HUES6 (cell line): Measurements from ENCODE around the gene ST3GAL3.

Experiments
- H3K27ac ChIP-seq: 2 replicates; pipeline ENCODE4 v1.7.0; 2013; ENCODE audit warnings: low read depth, mild to moderate bottlenecking, low read length, inconsistent platforms
- H3K27me3 ChIP-seq: 2 replicates; pipeline ENCODE4 v1.6.1; 2013; ENCODE audit warnings: low read length; ENCODE audit not compliant: control insufficient read depth, insufficient read depth
- H3K36me3 ChIP-seq: 2 replicates; pipeline ENCODE4 v1.6.1; 2013; ENCODE audit warnings: low read length; ENCODE audit not compliant: control insufficient read depth, insufficient read depth
- H3K4me1 ChIP-seq: 2 replicates; pipeline ENCODE4 v1.6.1; 2013; ENCODE audit warnings: low read length; ENCODE audit not compliant: control insufficient read depth, insufficient read depth
- H3K4me3 ChIP-seq: 2 replicates; pipeline ENCODE4 v1.5.1; 2013; ENCODE audit warnings: low read depth, low read length
- H3K9ac ChIP-seq: one replicate; pipeline ENCODE4 v1.6.1; 2013; ENCODE audit warnings: mild to moderate bottlenecking, low read length
- H3K9me3 ChIP-seq: 2 replicates; pipeline ENCODE4 v1.6.1; 2013; ENCODE audit warnings: low read depth, low read length; ENCODE audit not compliant: control insufficient read depth, insufficient read depth

ST3GAL3 gene

GRCh38 chr1:43760745-43761317 lies 53.5 kb downstream of the ST3GAL3 start:
- H3K4me1 ChIP-seq, result peaks cover 20% of the 10 kb centered on the region
- no peak overlapping the region for H3K9ac ChIP-seq
- H3K36me3 ChIP-seq, result no peaks in the 10 kb centered on the region
- H3K9me3 ChIP-seq, result no peaks in the 10 kb centered on the region
- no peak overlapping the region for H3K27ac ChIP-seq
- no peaks in the 10 kb centered on the region for H3K27me3 ChIP-seq
- no peak overlapping the region for H3K4me3 ChIP-seq

GRCh38 chr1:43763497-43763973 lies 56.2 kb downstream of the ST3GAL3 start:
- no peaks in the 10 kb centered on the region for H3K9me3 ChIP-seq
- H3K36me3 ChIP-seq, result no peaks in the 10 kb centered on the region
- peaks cover 36% of the 10 kb centered on the region for H3K4me1 ChIP-seq
- no peak overlapping the region for H3K9ac ChIP-seq
- no peak overlapping the region for H3K4me3 ChIP-seq
- no peaks in the 10 kb centered on the region for H3K27me3 ChIP-seq
- no peak overlapping the region for H3K27ac ChIP-seq

GRCh38 chr1:43764581-43764980 lies 57.2 kb downstream of the ST3GAL3 start:
- H3K9me3 ChIP-seq, result no peaks in the 10 kb centered on the region

GRCh38 chr1:43766086-43766784 lies 58.9 kb downstream of the ST3GAL3 start:
- Histone ChIP-seq H3K4me1 (peaks cover 49% of the 10 kb centered on the region), H3K27me3 (no peaks in the 10 kb centered on the region), H3K36me3 (no peaks in the 10 kb centered on the region), H3K9me3 (no peaks in the 10 kb centered on the region), H3K27ac (peak overlapping the region; percentile 46), H3K4me3 (peak overlapping the region; percentile 12; the same call in 1 of the 2 replicates), H3K9ac (peak overlapping the region; percentile 39)

More at GRCh38 chr1:43764581-43764980, 57.2 kb downstream of the ST3GAL3 start:
- Histone ChIP-seq H3K9ac (no peak overlapping the region), H3K27me3 (no peaks in the 10 kb centered on the region), H3K4me1 (peaks cover 41% of the 10 kb centered on the region), H3K27ac (no peak overlapping the region), H3K36me3 (no peaks in the 10 kb centered on the region), H3K4me3 (no peak overlapping the region)

- Histone ChIP-seq H3K9ac (peak overlapping the region; percentile 39), H3K4me1 (peaks cover 49% of the 10 kb centered on the region), H3K9me3 (no peaks in the 10 kb centered on the region), H3K27ac (peak overlapping the region; percentile 46), H3K4me3 (peak overlapping the region; percentile 12; the same call in 1 of the 2 replicates), H3K36me3 (no peaks in the 10 kb centered on the region), H3K27me3 (no peaks in the 10 kb centered on the region)
Observed at GRCh38 chr1:43766818-43767525, 59.6 kb downstream of the ST3GAL3 start.

GRCh38 chr1:43768168-43768567 lies 60.8 kb downstream of the ST3GAL3 start:
- Histone ChIP-seq H3K9me3 (no peaks in the 10 kb centered on the region), H3K9ac (no peak overlapping the region), H3K4me3 (no peak overlapping the region), H3K36me3 (no peaks in the 10 kb centered on the region), H3K4me1 (peaks cover 49% of the 10 kb centered on the region), H3K27ac (no peak overlapping the region), H3K27me3 (no peaks in the 10 kb centered on the region)

- H3K36me3 ChIP-seq, result no peaks in the 10 kb centered on the region
- H3K27ac ChIP-seq, result no peak overlapping the region
- no peak overlapping the region for H3K9ac ChIP-seq
- H3K27me3 ChIP-seq, result no peaks in the 10 kb centered on the region
- peaks cover 42% of the 10 kb centered on the region for H3K4me1 ChIP-seq
- H3K9me3 ChIP-seq, result no peaks in the 10 kb centered on the region
- H3K4me3 ChIP-seq, result no peak overlapping the region
Observed at GRCh38 chr1:43769350-43769908, 62.1 kb downstream of the ST3GAL3 start.

GRCh38 chr1:43770111-43770510 lies 62.8 kb downstream of the ST3GAL3 start:
- no peak overlapping the region for H3K4me3 ChIP-seq
- no peaks in the 10 kb centered on the region for H3K27me3 ChIP-seq
- peaks cover 36% of the 10 kb centered on the region for H3K4me1 ChIP-seq
- H3K9me3 ChIP-seq, result no peaks in the 10 kb centered on the region
- no peak overlapping the region for H3K27ac ChIP-seq
- H3K36me3 ChIP-seq, result no peaks in the 10 kb centered on the region
- H3K9ac ChIP-seq, result no peak overlapping the region

GRCh38 chr1:43772978-43773377 lies 65.6 kb downstream of the ST3GAL3 start:
- Histone ChIP-seq H3K4me3 (no peak overlapping the region), H3K4me1 (peaks cover 13% of the 10 kb centered on the region), H3K27me3 (no peaks in the 10 kb centered on the region), H3K9me3 (no peaks in the 10 kb centered on the region), H3K27ac (no peak overlapping the region), H3K9ac (no peak overlapping the region), H3K36me3 (no peaks in the 10 kb centered on the region)

GRCh38 chr1:43773821-43774220 lies 66.5 kb downstream of the ST3GAL3 start:
- H3K36me3 ChIP-seq, result no peaks in the 10 kb centered on the region
- H3K27me3 ChIP-seq, result no peaks in the 10 kb centered on the region
- H3K9me3 ChIP-seq, result no peaks in the 10 kb centered on the region
- no peak overlapping the region for H3K9ac ChIP-seq
- H3K4me1 ChIP-seq, result peaks cover 13% of the 10 kb centered on the region
- no peak overlapping the region for H3K27ac ChIP-seq
- H3K4me3 ChIP-seq, result no peak overlapping the region

- Histone ChIP-seq H3K9ac (no peak overlapping the region), H3K27ac (no peak overlapping the region), H3K27me3 (no peaks in the 10 kb centered on the region)
Observed at GRCh38 chr1:43774359-43774758, 67.0 kb downstream of the ST3GAL3 start.

More at GRCh38 chr1:43774359-43774758, 67.0 kb downstream of the ST3GAL3 start:
- Histone ChIP-seq H3K4me3 (no peak overlapping the region), H3K4me1 (peaks cover 10% of the 10 kb centered on the region), H3K9me3 (0 out of 2 replicates have a peak, but pooled peaks cover under 1% of the 10 kb centered on the region), H3K36me3 (no peaks in the 10 kb centered on the region)
